ENCODE results near the gene PHRF1. TPM values are rescaled to one million over a fixed set of nuclear protein-coding genes. Genes with fewer than 3 reads are reported as not detected.

The PHRF1 gene
- total RNA-seq, 2 experiments from 2014 or later = 55.4 to 58.9 TPM

DNA sequence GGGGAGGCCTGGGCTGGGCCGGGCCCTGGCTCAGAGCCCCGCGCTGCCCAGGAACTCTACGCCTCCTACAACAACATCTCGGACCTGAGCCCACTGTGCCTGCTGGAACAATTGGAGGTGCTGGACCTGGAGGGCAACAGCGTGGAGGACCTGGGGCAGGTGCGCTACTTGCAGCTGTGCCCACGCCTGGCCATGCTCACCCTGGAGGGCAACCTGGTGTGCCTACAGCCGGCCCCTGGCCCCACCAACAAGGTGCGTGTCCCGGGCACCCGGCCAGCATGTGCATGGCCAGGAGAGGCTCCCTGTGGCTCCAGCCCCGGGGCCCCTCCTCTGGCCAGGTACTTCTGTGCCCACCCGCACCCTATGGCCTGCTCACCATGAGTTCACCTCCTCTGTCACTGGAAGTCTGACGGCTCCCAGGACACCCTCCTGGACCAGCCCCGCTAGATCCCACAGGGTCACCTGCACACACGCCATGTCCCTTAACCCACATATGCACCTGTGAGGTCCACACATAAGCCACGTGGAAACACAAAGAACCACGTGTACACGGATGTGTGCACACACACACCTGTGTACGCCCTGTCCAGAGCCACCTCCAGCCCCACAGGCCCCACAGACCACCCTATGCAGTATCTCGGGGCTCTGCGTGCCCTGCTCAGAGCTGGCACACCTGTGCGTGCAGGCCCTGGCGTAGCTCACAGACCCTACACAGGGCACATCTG lies 26.1 kb upstream of the PHRF1 start:
- Mint-ChIP-seq H3K9me3 (no peaks in the 10 kb centered on the region), H3K27me3 (no peaks in the 10 kb centered on the region), H3K36me3 (no peaks in the 10 kb centered on the region), H3K27ac (no peak overlapping the region), H3K4me1 (no peaks in the 10 kb centered on the region), H3K4me3 (no peak overlapping the region)
- peak; percentile 26 for DNase-seq
- ATAC-seq (ENCODE audit: low read depth) = no peak
- POLR2A ChIA-PET = no interaction called here

DNA sequence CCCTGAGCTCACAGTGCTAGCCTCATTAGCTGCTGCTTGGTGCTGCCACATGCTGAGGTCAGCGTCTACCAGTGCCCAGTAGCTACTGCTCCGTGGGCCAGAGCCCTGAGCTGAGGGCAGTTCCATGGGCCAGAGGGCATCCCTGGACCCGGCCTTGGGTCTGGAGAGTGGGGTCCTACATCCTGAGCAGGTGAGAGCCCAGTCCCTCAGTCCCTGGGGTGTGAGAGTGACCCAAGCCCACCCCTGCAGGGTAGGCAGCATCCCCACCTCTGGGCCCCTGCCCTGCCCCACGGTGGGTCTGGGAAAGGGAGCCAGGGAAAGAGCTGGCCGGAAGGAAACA lies 25.6 kb upstream of the PHRF1 start:
- H3K4me3 Mint-ChIP-seq = no peak overlapping the region
- H3K36me3 Mint-ChIP-seq = no peaks in the 10 kb centered on the region
- H3K27ac Mint-ChIP-seq = no peak overlapping the region
- H3K4me1 Mint-ChIP-seq = no peaks in the 10 kb centered on the region
- ATAC-seq (ENCODE audit: low read depth) = no peak
- POLR2A ChIA-PET = no interaction called here
- H3K27me3 Mint-ChIP-seq = no peaks in the 10 kb centered on the region
- no peaks in the 10 kb centered on the region for H3K9me3 Mint-ChIP-seq
- DNase-seq = peak; percentile 22

DNA sequence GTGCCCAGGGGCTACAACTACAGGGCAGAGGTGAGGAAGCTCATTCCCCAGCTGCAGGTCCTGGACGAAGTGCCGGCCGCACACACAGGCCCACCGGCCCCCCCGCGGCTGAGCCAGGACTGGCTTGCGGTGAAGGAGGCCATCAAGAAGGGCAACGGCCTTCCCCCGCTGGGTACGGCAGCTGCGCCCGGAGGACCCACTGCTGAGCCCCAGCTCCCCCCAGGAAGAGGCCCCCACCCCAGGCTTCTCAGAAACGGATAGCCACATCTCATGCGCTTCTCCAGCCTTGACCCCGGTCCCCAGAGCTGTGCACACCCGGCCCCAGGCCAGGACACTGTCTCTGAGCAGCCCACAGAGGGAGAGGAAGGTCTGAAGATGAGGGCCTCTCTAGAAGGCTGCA lies 25.1 kb upstream of the PHRF1 start:
- Mint-ChIP-seq H3K36me3 (no peaks in the 10 kb centered on the region), H3K27me3 (no peaks in the 10 kb centered on the region), H3K9me3 (no peaks in the 10 kb centered on the region), H3K4me1 (no peaks in the 10 kb centered on the region), H3K27ac (no peak overlapping the region), H3K4me3 (no peak overlapping the region)
- no peak for DNase-seq
- POLR2A ChIA-PET = no interaction called here
- ATAC-seq (ENCODE audit: low read depth) = no peak

DNA sequence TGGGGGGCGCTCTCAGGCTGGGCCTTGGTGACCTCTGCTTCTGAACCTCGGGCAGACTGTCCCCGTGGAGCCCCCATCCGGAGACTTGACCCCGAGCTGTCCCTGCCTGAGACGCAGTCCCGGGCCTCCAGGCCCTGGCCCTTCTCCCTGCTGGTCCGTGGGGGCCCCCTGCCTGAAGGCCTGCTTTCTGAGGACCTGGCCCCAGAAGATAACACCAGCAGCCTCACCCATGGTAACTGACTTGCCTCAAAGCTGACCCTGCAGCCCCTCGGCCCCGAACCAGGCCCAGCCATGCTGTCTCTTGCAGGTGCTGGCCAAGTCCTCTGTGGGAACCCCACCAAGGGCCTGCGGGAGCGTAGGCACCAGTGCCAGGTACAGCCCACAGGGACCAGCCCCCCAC lies 24.7 kb upstream of the PHRF1 start:
- no peak for DNase-seq
- no peak overlapping the region for H3K27ac Mint-ChIP-seq
- POLR2A ChIA-PET = interaction anchor here (0.5 kb wide), 1 partner anchor 9 kb away, joined by 4 read pairs; no protein-coding TSS in a partner anchor
- no peak for ATAC-seq (ENCODE audit: low read depth)
- no peaks in the 10 kb centered on the region for H3K9me3 Mint-ChIP-seq
- peaks cover 2% of the 10 kb centered on the region for H3K4me1 Mint-ChIP-seq
- no peak overlapping the region for H3K4me3 Mint-ChIP-seq
- H3K27me3 Mint-ChIP-seq = peaks cover 4% of the 10 kb centered on the region
- no peaks in the 10 kb centered on the region for H3K36me3 Mint-ChIP-seq

DNA sequence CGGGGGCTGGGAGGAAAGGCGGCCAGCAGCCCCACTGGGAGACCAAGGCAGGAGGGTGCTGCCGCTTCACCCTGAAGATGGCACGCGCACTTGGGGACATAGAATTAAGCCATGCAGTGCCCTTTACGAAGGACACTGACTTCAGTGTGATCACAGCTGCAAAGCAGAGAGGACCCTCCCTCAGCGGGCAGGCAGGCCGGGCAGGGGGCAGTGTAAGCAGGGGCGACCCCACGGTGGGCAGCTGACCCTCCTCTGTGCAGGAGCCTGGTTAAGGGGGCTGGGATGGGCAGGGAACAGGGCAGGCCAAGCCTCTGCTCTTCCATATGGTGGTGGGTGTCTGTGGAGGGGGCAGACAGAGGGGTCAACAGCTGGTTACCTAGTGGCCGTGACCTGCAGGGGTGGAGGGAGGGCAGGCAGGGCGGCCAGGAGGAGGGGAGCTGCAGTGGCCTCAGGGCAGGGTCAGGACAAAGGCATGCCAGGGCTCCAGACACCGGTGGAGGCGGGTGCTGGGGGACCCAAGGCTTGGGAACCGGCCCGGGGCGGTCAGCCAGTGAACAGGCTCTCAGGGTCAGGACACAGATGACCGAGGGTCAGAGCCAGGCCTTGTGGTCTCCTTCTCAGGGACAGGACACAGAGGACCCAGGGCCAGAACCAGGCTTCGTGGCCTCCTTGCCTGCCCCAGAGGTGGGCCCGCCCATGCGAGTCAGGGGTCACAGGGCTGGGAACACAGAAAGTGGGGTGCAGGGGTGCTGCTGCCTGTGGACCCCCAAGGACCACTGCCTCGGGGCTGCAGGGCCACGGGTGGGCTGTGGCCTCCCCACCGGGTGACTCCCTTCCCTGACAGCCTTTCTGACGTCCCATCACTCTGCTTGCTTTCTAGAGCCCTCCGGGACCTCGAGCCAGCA lies 22.9 kb upstream of the PHRF1 start:
- POLR2A ChIA-PET = interaction anchor here (4.2 kb wide), 1 partner anchor 169 kb away, joined by 26 read pairs; no protein-coding TSS in a partner anchor
- no peak overlapping the region for H3K27ac Mint-ChIP-seq
- H3K27me3 Mint-ChIP-seq = peaks cover 15% of the 10 kb centered on the region
- no peak overlapping the region for H3K4me3 Mint-ChIP-seq
- DNase-seq = no peak
- ATAC-seq (ENCODE audit: low read depth) = no peak
- no peaks in the 10 kb centered on the region for H3K36me3 Mint-ChIP-seq
- peaks cover 2% of the 10 kb centered on the region for H3K4me1 Mint-ChIP-seq
- no peaks in the 10 kb centered on the region for H3K9me3 Mint-ChIP-seq

DNA sequence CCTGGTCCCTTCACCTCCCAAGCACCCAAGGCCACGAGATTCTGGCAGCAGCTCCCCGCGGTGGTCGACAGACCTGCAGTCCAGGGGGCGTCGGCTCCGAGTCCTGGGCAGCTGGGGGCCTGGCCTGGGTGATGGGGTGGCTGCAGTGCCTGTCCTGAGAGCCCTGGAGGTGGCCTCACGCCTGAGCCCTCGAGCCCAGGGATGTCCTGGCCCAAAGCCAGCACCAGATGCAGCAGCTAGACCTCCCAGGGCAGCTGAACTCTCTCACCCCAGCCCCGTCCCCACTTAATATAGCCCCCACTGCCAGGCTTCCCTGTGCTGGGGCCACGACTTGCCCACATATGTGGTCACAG lies 22.3 kb upstream of the PHRF1 start:
- H3K4me3 Mint-ChIP-seq = no peak overlapping the region
- DNase-seq = no peak
- H3K27ac Mint-ChIP-seq = no peak overlapping the region
- POLR2A ChIA-PET = interaction anchor here (1.2 to 4.2 kb wide), 5 partner anchors 18 to 168 kb away, joined by 5 to 26 read pairs (median 11); partner anchors contain the start of genes HRAS, LRRC56, PHRF1 and TMEM80
- no peak for ATAC-seq (ENCODE audit: low read depth)
- peaks cover 2% of the 10 kb centered on the region for H3K4me1 Mint-ChIP-seq
- H3K36me3 Mint-ChIP-seq = no peaks in the 10 kb centered on the region
- H3K27me3 Mint-ChIP-seq = peaks cover 17% of the 10 kb centered on the region
- no peaks in the 10 kb centered on the region for H3K9me3 Mint-ChIP-seq

DNA sequence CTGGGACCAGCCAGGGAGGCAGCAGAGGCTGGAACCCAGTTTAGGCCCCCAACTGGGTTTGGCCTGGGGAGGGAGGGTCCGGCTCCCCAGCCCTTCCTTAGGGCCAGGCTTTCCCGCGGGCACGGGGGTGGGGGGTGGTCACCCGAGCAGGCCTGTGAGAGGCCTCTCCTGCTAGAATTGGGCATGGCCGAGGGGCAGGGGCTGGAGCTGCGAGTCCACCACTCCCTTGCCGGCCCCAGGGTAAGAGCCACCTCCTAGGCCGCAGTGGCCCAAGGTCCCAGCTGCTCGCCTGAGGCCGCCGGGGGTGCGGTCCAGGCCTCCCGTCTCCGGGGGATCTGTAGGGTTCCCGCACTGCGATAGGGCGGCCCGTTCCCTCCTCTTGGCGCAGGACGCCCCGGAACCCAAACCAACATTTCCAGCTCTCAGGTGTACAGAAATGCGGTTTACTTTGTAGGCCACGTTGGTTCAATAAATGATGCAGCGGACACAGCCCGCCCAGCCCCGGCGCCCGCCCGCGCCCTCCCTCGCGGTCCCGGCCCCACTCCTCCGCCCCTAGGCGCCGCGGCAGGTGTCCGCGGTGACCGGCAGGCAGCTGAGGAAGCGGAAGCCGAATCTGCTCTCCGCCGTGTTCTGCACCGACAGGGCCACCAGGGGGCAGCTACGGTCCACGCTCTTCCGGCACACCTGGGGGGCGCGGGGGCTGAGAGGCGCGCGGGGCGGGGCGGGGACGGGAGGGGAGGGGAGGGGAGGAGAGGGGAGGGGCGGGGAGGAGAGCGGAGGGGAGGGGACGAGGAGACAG lies 21.6 kb upstream of the PHRF1 start:
- POLR2A ChIA-PET = interaction anchor here (1.0 to 4.2 kb wide), 7 partner anchors 18 to 171 kb away, joined by 4 to 26 read pairs (median 7); partner anchors contain the start of genes HRAS, IRF7, LRRC56 and PHRF1
- ATAC-seq (ENCODE audit: low read depth) (peak; percentile 71), DNase-seq (peak; percentile 84)
- H3K4me1 Mint-ChIP-seq = peaks cover 2% of the 10 kb centered on the region
- peaks cover 18% of the 10 kb centered on the region for H3K27me3 Mint-ChIP-seq
- H3K36me3 Mint-ChIP-seq = no peaks in the 10 kb centered on the region
- H3K27ac Mint-ChIP-seq = no peak overlapping the region
- H3K9me3 Mint-ChIP-seq = no peaks in the 10 kb centered on the region
- peak overlapping the region; percentile 61 for H3K4me3 Mint-ChIP-seq

DNA sequence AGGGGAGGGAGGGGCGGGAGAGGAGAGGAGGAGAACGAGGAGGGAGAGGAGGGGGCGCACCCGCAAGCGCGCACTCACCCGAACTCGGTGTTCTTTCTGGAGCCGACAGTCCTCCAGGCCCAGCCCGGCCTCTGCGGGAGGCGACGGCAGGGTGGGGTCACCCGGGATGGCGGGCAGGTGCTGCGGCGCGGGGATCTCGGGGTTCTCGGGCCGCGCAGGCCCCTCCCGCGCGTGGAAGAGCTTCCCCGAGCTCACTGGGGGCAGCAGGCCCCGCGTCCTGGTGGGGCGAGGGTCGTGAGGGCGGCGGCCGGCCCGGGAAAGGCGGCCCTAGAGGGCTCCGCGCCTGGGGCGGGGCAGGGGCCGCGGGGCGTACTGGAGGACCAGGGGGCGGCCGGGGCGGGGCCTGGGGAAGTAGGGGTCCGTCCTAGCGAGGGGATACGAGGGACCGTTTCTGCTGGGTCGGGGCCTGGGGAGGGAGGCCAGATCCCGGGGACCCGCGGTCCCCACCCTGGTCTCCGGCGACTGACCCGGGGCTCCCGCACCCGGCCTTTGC lies 21.0 kb upstream of the PHRF1 start:
- DNase-seq = peak; percentile 62
- no peaks in the 10 kb centered on the region for H3K36me3 Mint-ChIP-seq
- POLR2A ChIA-PET = interaction anchor here (1.0 to 4.2 kb wide), 11 partner anchors 13 to 193 kb away, joined by 3 to 26 read pairs (median 7); partner anchors contain the start of genes HRAS, IRF7, LRRC56 and PHRF1
- H3K4me3 Mint-ChIP-seq = no peak overlapping the region
- H3K4me1 Mint-ChIP-seq = peaks cover 6% of the 10 kb centered on the region
- H3K9me3 Mint-ChIP-seq = no peaks in the 10 kb centered on the region
- ATAC-seq (ENCODE audit: low read depth) = no peak
- H3K27me3 Mint-ChIP-seq = peaks cover 18% of the 10 kb centered on the region
- no peak overlapping the region for H3K27ac Mint-ChIP-seq

DNA sequence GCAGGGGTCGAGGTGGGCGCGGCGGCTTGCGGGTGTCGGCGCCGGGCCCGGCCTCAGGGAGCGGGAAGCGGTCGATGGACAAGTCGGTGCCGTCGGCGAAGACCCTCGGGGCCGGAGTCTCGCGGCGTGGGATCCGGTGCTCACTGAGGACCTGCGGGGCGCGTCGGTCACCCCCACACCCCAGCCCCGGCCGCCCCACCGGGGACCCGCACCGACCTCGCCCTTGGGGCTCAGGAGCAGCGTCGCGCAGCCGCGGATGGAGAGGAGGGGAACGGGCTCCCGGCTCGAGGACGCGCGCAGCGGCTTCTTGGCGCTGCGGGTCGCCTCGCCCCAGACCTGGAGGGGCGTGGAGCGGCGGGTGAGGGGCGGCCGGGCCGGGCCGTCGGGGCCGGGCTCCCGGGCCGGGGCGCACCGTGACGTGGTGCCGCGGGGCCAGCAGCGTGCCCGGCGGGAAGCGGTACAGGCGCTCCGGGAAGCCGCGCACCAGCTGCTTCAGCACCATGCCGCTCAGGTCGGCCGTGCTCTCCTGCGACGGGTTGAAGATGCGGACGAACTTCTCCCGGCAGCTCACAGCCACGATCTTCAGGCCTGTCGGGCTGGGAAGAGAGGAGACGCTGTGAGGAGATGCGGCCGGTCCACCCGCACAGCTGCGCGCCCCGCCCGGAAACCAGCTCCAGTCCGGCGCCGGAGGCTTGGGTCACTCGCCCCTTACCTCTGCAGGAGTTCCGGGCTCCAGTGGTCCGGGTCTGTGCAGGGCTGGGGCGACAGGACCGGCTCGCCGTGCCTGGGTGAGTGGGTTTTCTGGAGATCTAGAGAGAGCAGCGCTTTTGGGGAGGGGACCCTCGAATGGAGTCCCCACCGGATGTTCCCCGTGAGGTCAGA lies 20.2 kb upstream of the PHRF1 start:
- H3K4me3 Mint-ChIP-seq = peak overlapping the region; percentile 22
- ATAC-seq (ENCODE audit: low read depth) = no peak

DNA sequence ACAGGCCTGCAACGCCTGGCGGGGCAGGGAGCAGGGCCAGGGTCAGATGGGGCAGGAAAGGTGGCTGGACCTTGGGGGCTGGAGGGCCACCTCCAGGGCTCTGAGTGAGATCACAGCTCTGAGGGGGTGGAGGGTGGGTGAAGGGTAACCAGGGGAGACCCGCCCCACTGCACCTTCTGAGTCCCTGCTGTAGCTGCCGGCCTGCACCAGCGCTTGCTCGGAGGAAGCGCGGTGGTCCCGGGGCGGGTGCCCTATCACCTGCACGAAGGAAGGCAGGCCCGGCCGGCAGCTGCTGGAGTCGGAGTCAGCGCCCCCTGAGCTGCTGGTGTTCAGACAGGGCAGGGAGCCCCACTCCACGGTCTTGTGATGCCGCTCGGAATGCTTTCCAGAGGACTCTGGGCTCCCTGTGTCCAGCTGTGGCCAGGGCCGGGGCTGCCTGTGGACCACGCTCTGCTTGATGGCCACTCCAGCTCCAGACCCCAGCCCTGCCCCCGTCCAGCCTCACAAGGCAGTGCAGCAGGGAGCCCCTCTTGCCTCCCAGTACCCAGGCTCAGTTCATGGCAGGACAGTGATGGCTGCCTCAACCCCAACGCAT lies 19.5 kb upstream of the PHRF1 start:
- no peak for ATAC-seq (ENCODE audit: low read depth)
- POLR2A ChIA-PET = interaction anchor here (1.2 to 4.2 kb wide), 8 partner anchors 12 to 191 kb away, joined by 3 to 26 read pairs (median 8); partner anchors contain the start of genes IRF7 and PHRF1
- no peak overlapping the region for H3K27ac Mint-ChIP-seq
- H3K36me3 Mint-ChIP-seq = no peaks in the 10 kb centered on the region
- H3K27me3 Mint-ChIP-seq = peaks cover 18% of the 10 kb centered on the region
- DNase-seq = peak; percentile 41
- H3K4me3 Mint-ChIP-seq = peak overlapping the region; percentile 22
- no peaks in the 10 kb centered on the region for H3K9me3 Mint-ChIP-seq
- peaks cover 10% of the 10 kb centered on the region for H3K4me1 Mint-ChIP-seq

More for the DNA sequence above, 20.2 kb upstream of the PHRF1 start:
- Mint-ChIP-seq H3K27ac (no peak overlapping the region), H3K36me3 (no peaks in the 10 kb centered on the region), H3K27me3 (peaks cover 18% of the 10 kb centered on the region), H3K4me1 (peaks cover 6% of the 10 kb centered on the region), H3K9me3 (no peaks in the 10 kb centered on the region)
- DNase-seq = no peak
- POLR2A ChIA-PET = interaction anchor here (1.2 to 4.2 kb wide), 9 partner anchors 13 to 192 kb away, joined by 3 to 26 read pairs (median 8); partner anchors contain the start of genes IRF7 and PHRF1

DNA sequence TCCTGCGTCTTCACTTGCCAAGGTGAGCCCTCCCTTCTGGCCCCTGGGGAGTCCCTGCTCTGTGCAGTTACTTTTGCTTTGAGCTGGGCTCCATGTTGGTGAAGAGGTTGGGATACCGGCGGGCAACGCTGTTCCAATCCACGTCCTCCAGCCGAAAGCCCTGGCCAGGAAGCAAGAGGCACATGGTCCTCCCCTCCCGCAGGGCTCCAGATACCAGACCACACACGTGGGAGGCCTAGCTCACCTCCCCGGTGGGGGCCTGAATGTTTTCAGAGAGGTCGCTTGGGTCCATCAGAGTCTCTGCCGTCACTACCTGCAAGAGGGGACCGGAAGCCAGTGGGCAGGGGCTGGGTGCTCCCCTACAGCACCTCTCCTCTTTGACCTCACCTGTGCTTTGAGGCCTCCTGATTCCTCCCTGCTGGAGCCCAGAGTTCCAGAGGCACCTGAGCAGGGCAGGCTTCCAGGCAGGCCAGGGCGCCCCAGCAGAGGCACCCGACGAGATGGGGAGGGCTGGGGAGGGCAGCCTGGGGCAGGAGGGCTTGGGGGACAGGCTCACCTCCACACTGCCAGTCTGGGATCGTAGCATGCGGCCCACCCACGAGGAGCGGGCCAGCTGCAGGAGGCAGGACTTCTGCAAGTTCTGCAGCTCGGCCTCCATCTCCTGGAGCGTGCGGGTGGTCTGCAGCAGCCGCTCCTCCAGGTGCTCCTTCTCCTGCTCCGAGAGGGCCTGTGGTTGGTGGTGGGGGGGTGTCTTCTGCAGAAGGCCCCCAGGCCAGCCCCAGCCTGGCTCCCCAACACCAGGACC lies 18.7 kb upstream of the PHRF1 start:
- no peak overlapping the region for H3K27ac Mint-ChIP-seq
- H3K4me1 Mint-ChIP-seq = peaks cover 10% of the 10 kb centered on the region
- peaks cover 18% of the 10 kb centered on the region for H3K27me3 Mint-ChIP-seq
- no peaks in the 10 kb centered on the region for H3K9me3 Mint-ChIP-seq
- POLR2A ChIA-PET = interaction anchor here (1.2 to 4.2 kb wide), 5 partner anchors 11 to 165 kb away, joined by 3 to 26 read pairs (median 8); partner anchors contain the start of gene IRF7
- DNase-seq (peak; percentile 39), ATAC-seq (ENCODE audit: low read depth) (no peak)
- no peaks in the 10 kb centered on the region for H3K36me3 Mint-ChIP-seq
- H3K4me3 Mint-ChIP-seq = no peak overlapping the region
